Ovary (tissue), 9 donors: ENCODE data around the gene NACA2. TPM values are rescaled to one million over a fixed set of nuclear protein-coding genes. Genes with fewer than 3 reads are reported as not detected.
"Not testable (repeated sequence)": the region's sequence is repeated elsewhere in the genome, so short reads cannot be mapped to it uniquely, and the experiment has no call there.

Source experiments
- DNase-seq, 5 donors: peaks; one replicate each; pipeline ENCODE4 v3.0.0-alpha.2; 2019 to 2020
- H3K27ac ChIP-seq, 2 donors: fragments of 200-600 bp; one replicate each; pipeline versions ENCODE4 v1.5.1 to v1.8.0; 2019 to 2022
- H3K27me3 ChIP-seq: fragments of 200-600 bp; one replicate; pipeline ENCODE4 v1.8.0; 2022
- H3K36me3 ChIP-seq: fragments of 200-600 bp; sonication (generic); one replicate; pipeline ENCODE4 v1.5.1; 2019
- H3K4me1 ChIP-seq: one replicate; pipeline ENCODE4 v1.8.1; 2013; ENCODE audit warnings: mild to moderate bottlenecking, moderate library complexity; ENCODE audit not compliant: insufficient read depth
- H3K4me3 ChIP-seq: fragments of 200-600 bp; sonication (generic); one replicate; pipeline ENCODE4 v1.5.1; 2017
- H3K9me3 ChIP-seq, 2 donors: fragments of 200-600 bp in 1 of 2; sonication (generic) in 1 of 2; one replicate each; pipeline versions ENCODE4 v1.5.1 to v1.8.1; 2013 to 2019; ENCODE audit warnings: mild to moderate bottlenecking in 1 of 2, moderate library complexity in 1 of 2
- CTCF ChIP-seq, 3 donors: fragments of 450-650 bp in 2 of 3; fragments of 200-600 bp in 1 of 3; IDR thresholded peaks; one replicate each; pipeline versions ENCODE4 v1.5.1 to v1.8.0; 2016 to 2022; ENCODE audit warnings: antibody characterized with exemption in 3 of 3, mild to moderate bottlenecking in 1 of 3
- EP300 ChIP-seq: sonication (generic); formaldehyde crosslinking; IDR thresholded peaks from one replicate; pipeline ENCODE4 v1.6.1; 2017; ENCODE audit warnings: antibody characterized with exemption
- POLR2A ChIP-seq: fragments of 450-650 bp; IDR thresholded peaks from one replicate; pipeline ENCODE4 v1.6.1; 2017; ENCODE audit warnings: antibody characterized with exemption, mild to moderate bottlenecking, moderate library complexity
- WGBS, 3 donors: extraction: QIAGEN DNeasy Blood & Tissue Kit in 1 of 3; methylation state at CpG; one replicate each; pipeline versions ENCODE4 v1.1.5 to v1.1.7; 2013 to 2017; 5-methylcytosine and 5-hydroxymethylcytosine counted together
- intact Hi-C, 4 donors: fragments of 100-400 bp; cut with DNase I; formaldehyde crosslinking; loops; one replicate each; pipeline versions ENCODE4 v1.11.0 to v1.15.1; 2022 to 2023
- polyA plus RNA-seq, 2 donors: library from polyadenylated mRNA; stranded (reverse); fragments of 200-250 nt in 1 of 2; fragments of 350-450 nt in 1 of 2; fragmentation: Illumina TruSeq in 1 of 2; extraction: RNeasy Lipid Tissue Mini Kit (QIAGEN cat#74804) in 1 of 2; gene quantifications; one replicate each; pipeline ENCODE4 v1.2.3, GENCODE V29; 2013 to 2014
- total RNA-seq, 7 donors: library from RNA; depleted of rRNA in 2 of 7; stranded (reverse); fragments of >200 nt in 2 of 7; fragmentation: NEBNext Ultra II Directional in 3 of 7; extraction: Animal tissue kit (Norgen Biotek cat#: 25700) in 3 of 7; gene quantifications; one replicate each; pipeline versions ENCODE4 v1.1.0 to v1.2.4, GENCODE V29; 2016 to 2023
- donor health status: DM: no; HTN: no; CAD: no; lungs with moderate emphysema.
- donor health status: DM: no; HTN: no; CAD: no.
- donor health status: Bipolar disorder and iron deficiency.
- donor health status: DM: yes; HTN: yes; CAD: no.
- donor health status: DM: no; HTN: no; CAD: no.
- donor health status: DM: yes; HTN: yes; CAD: no.

The NACA2 gene
- total and polyA plus RNA-seq, 9 donors: not detected

- no peaks in the 10 kb centered on the region for H3K27me3 ChIP-seq
- no peak overlapping the region for H3K27ac ChIP-seq
- intact Hi-C loops: no loop called here
- no peaks in the 10 kb centered on the region for H3K36me3 ChIP-seq
- H3K9me3 ChIP-seq: no peaks in the 10 kb centered on the region
- DNase-seq: no peak
- no peak overlapping the region for H3K4me3 ChIP-seq
- no peaks in the 10 kb centered on the region for H3K4me1 ChIP-seq
- 80 to 84% (median 81%) methylated on average over 4 of the region's 4 CpGs for WGBS, 3 donors
- TF ChIP-seq EP300 (no peak), CTCF (IDR thresholded peaks at IDR 0.05) (no peak), POLR2A (no peak)
Observed at GRCh38 chr17:61587807-61588660, 3.0 kb downstream of the NACA2 start.

GRCh38 chr17:61587242-61587641 is 3.8 kb downstream of the NACA2 start:
- TF ChIP-seq EP300 (no peak), CTCF (IDR thresholded peaks at IDR 0.05) (no peak), POLR2A (no peak)
- 74 to 94% (median 85%) methylated on average over 1 of the region's 1 CpG for WGBS, 3 donors

GRCh38 chr17:61586622-61587021 is 4.4 kb downstream of the NACA2 start:
- H3K9me3 ChIP-seq, H3K4me1 ChIP-seq, DNase-seq, H3K27ac ChIP-seq, H3K27me3 ChIP-seq, H3K36me3 ChIP-seq, H3K4me3 ChIP-seq, intact Hi-C loops: not testable (repeated sequence)
- 58 to 73% (median 66%) methylated on average over 3 of the region's 3 CpGs for WGBS, 3 donors

More at GRCh38 chr17:61587242-61587641, 3.8 kb downstream of the NACA2 start:
- no peaks in the 10 kb centered on the region for H3K9me3 ChIP-seq
- H3K27ac ChIP-seq: no peak overlapping the region
- H3K36me3 ChIP-seq: no peaks in the 10 kb centered on the region
- H3K4me1 ChIP-seq: no peaks in the 10 kb centered on the region
- no peak overlapping the region for H3K4me3 ChIP-seq
- no peaks in the 10 kb centered on the region for H3K27me3 ChIP-seq
- DNase-seq: no peak
- intact Hi-C loops: no loop called here

GRCh38 chr17:61586031-61586566 is 4.9 kb downstream of the NACA2 start:
- no peak for TF ChIP-seq CTCF (IDR thresholded peaks at IDR 0.05)
- no peak for TF ChIP-seq POLR2A
- no peak for TF ChIP-seq EP300
- no peak overlapping the region for H3K4me3 ChIP-seq
- WGBS, 3 donors: 80 to 84% (median 80%) methylated on average over 4 of the region's 4 CpGs
- H3K27me3 ChIP-seq: no peaks in the 10 kb centered on the region
- no peaks in the 10 kb centered on the region for H3K9me3 ChIP-seq
- H3K36me3 ChIP-seq: no peaks in the 10 kb centered on the region
- H3K27ac ChIP-seq: no peak overlapping the region
- no peaks in the 10 kb centered on the region for H3K4me1 ChIP-seq
- no peak for DNase-seq
- intact Hi-C loops: no loop called here

GRCh38 chr17:61584866-61585265 is 6.2 kb downstream of the NACA2 start:
- DNase-seq: no peak
- 55 to 61% (median 56%) methylated on average over 2 of the region's 2 CpGs for WGBS, 3 donors
- Histone ChIP-seq H3K27ac (no peak overlapping the region), H3K4me1 (no peaks in the 10 kb centered on the region), H3K27me3 (no peaks in the 10 kb centered on the region), H3K36me3 (no peaks in the 10 kb centered on the region), H3K4me3 (no peak overlapping the region), H3K9me3 (no peaks in the 10 kb centered on the region)
- intact Hi-C loops: no loop called here
- no peak for TF ChIP-seq POLR2A
